ENCODE measurements around the gene SACS. TPM values are rescaled to one million over a fixed set of nuclear protein-coding genes. Genes with fewer than 3 reads are reported as not detected.

Gene SACS
- total and polyA plus RNA-seq, 2 donors (not counting 1 experiment from before 2014, with no cell fraction given), result 6.8 to 21.4 TPM

DNA sequence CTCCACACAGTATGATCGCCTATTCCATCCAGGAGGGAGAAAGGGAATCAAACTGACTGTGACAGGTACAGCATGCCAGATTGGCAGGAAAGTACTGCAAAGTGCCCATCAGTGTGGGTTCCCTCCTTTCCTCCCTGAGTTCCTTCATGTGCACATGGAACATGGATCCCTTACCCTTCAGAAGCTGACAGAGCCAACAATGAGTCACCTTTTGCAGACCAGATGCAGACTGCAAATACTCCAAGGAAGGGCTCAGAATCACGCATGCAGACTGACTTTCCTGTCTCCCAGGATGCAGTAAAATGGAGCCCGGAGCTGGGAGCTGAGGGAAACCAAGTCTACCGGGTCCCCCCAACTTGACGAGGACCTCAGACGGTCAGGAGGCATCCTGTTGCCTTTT is 41.8 kb downstream of the SACS start:
- H3K4me1 ChIP-seq (ENCODE audit: control insufficient read depth in 2 of 2, insufficient read depth in 2 of 2, low read length in 2 of 2), result no peaks in the 10 kb centered on the region
- DNase-seq (no peak), ATAC-seq (ENCODE audit: low read depth) (no peak)
- no peak overlapping the region for H2AFZ ChIP-seq (ENCODE audit: insufficient read depth, low read depth, low read length, poor library complexity, severe bottlenecking)
- Mint-ChIP-seq H3K4me3 (no peak overlapping the region), H3K27me3 (peaks cover 19% of the 10 kb centered on the region), H3K27ac (no peak overlapping the region), H3K9me3 (ENCODE audit: insufficient read depth) (peaks cover 2% of the 10 kb centered on the region), H3K4me1 (no peaks in the 10 kb centered on the region)
- no peak overlapping the region for H3K9ac ChIP-seq (ENCODE audit: low read length)
- 89% methylated on average over 6 of the region's 6 CpGs for WGBS (ENCODE audit: insufficient coverage)
- H3K79me2 ChIP-seq (ENCODE audit: control insufficient read depth, insufficient read depth, low read length), result no peaks in the 10 kb centered on the region
- peaks cover 0 to 14% (median 3%) of the 10 kb centered on the region in 4 experiments for H3K27me3 ChIP-seq (replicated peaks in 1 of 4; ENCODE audit: control extremely low read depth in 1 of 4, control insufficient read depth in 3 of 4, insufficient read depth in 4 of 4, low read length in 3 of 4)
- no peaks in the 10 kb centered on the region for H3K36me3 ChIP-seq (replicated peaks in 1 of 2; ENCODE audit: control extremely low read depth in 1 of 2, control insufficient read depth in 1 of 2, extremely low read depth in 1 of 2, insufficient read depth in 2 of 2, low read length in 1 of 2)
- H3K4me3 ChIP-seq (ENCODE audit: control extremely low read depth in 1 of 5, extremely low read depth in 1 of 5, insufficient read depth in 1 of 5, low read depth in 2 of 5, low read length in 4 of 5), result no peak overlapping the region
- POLR2A ChIA-PET, result no interaction called here
- H4K20me1 ChIP-seq (ENCODE audit: control insufficient read depth, insufficient read depth, low read length, poor library complexity, severe bottlenecking), result no peaks in the 10 kb centered on the region
- intact Hi-C loops (cut with micrococcal nuclease), result no loop called here
- no peak for TF ChIP-seq EZH2 (IDR thresholded peaks at IDR 0.05; ENCODE audit: borderline replicate concordance, insufficient read depth, low read depth, low read length, poor library complexity, severe bottlenecking)
- TF ChIP-seq, protein P1, sequence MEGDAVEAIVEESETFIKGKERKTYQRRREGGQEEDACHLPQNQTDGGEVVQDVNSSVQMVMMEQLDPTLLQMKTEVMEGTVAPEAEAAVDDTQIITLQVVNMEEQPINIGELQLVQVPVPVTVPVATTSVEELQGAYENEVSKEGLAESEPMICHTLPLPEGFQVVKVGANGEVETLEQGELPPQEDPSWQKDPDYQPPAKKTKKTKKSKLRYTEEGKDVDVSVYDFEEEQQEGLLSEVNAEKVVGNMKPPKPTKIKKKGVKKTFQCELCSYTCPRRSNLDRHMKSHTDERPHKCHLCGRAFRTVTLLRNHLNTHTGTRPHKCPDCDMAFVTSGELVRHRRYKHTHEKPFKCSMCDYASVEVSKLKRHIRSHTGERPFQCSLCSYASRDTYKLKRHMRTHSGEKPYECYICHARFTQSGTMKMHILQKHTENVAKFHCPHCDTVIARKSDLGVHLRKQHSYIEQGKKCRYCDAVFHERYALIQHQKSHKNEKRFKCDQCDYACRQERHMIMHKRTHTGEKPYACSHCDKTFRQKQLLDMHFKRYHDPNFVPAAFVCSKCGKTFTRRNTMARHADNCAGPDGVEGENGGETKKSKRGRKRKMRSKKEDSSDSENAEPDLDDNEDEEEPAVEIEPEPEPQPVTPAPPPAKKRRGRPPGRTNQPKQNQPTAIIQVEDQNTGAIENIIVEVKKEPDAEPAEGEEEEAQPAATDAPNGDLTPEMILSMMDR (IDR thresholded peaks at IDR 0.05), result no peak
- no peak overlapping the region for H3K4me2 ChIP-seq (replicated peaks; ENCODE audit: low read depth, low read length, poor library complexity, severe bottlenecking)
- CTCF ChIA-PET, result no interaction called here
- H3K27ac ChIP-seq (ENCODE audit: low read length in 2 of 2), result no peak overlapping the region
- H3K9me3 ChIP-seq (ENCODE audit: control extremely low read depth in 1 of 3, control insufficient read depth in 2 of 3, insufficient read depth in 1 of 3, low read length in 2 of 3), result peaks cover 0 to 3% (median 0%) of the 10 kb centered on the region in 3 donors

DNA sequence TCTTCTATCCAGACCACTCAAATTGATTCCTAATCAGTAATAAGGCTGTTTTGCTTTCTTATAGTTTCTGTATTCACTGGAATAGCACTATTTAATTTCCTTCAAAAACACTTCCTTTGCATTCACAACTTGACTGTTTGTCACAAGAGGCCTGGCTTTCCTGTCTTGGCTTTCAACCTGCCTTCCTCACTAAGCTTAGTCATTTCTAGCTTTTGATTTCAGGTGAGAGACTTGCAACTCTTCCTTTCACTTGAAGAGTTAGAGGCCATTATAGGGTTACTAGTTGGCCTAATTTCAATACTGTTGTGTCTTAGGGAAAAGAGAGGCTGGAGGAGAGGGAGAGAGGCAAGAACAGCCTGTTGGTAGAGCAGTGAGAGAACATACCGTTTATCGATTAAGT is 47.0 kb downstream of the SACS start:
- Mint-ChIP-seq H3K27ac (no peak overlapping the region), H3K4me3 (no peak overlapping the region), H3K4me1 (peaks cover 19% of the 10 kb centered on the region), H3K9me3 (ENCODE audit: insufficient read depth) (no peaks in the 10 kb centered on the region), H3K27me3 (peaks cover 4% of the 10 kb centered on the region)
- H3K9me3 ChIP-seq (ENCODE audit: control extremely low read depth in 1 of 3, control insufficient read depth in 2 of 3, insufficient read depth in 1 of 3, low read length in 2 of 3), result no peaks in the 10 kb centered on the region
- H3K4me3 ChIP-seq (ENCODE audit: control extremely low read depth in 1 of 5, extremely low read depth in 1 of 5, insufficient read depth in 1 of 5, low read depth in 2 of 5, low read length in 4 of 5), result no peak overlapping the region
- no peaks in the 10 kb centered on the region for H4K20me1 ChIP-seq (ENCODE audit: control insufficient read depth, insufficient read depth, low read length, poor library complexity, severe bottlenecking)
- H2AFZ ChIP-seq (ENCODE audit: insufficient read depth, low read depth, low read length, poor library complexity, severe bottlenecking), result no peak overlapping the region
- peaks cover 0 to 4% (median 0%) of the 10 kb centered on the region in 4 experiments for H3K27me3 ChIP-seq (replicated peaks in 1 of 4; ENCODE audit: control extremely low read depth in 1 of 4, control insufficient read depth in 3 of 4, insufficient read depth in 4 of 4, low read length in 3 of 4)
- intact Hi-C loops (cut with micrococcal nuclease), result no loop called here
- no peak overlapping the region for H3K9ac ChIP-seq (ENCODE audit: low read length)
- no peak for ATAC-seq (ENCODE audit: low read depth)
- peaks cover 18 to 19% of the 10 kb centered on the region in 2 donors for H3K4me1 ChIP-seq (ENCODE audit: control insufficient read depth in 2 of 2, insufficient read depth in 2 of 2, low read length in 2 of 2)
- ChIA-PET CTCF (no interaction called here), POLR2A (interaction anchor here (1.1 kb wide), 1 partner anchor 11 kb away, joined by 3 read pairs; no protein-coding TSS in a partner anchor)
- H3K79me2 ChIP-seq (ENCODE audit: control insufficient read depth, insufficient read depth, low read length), result no peaks in the 10 kb centered on the region
- H3K36me3 ChIP-seq (replicated peaks in 1 of 2; ENCODE audit: control extremely low read depth in 1 of 2, control insufficient read depth in 1 of 2, extremely low read depth in 1 of 2, insufficient read depth in 2 of 2, low read length in 1 of 2), result no peaks in the 10 kb centered on the region
- H3K4me2 ChIP-seq (replicated peaks; ENCODE audit: low read depth, low read length, poor library complexity, severe bottlenecking), result no peak overlapping the region
- DNase-seq, result no peak
- WGBS (ENCODE audit: insufficient coverage), result no CpG with 5 or more reads among the region's 2 CpGs
- no peak overlapping the region for H3K27ac ChIP-seq (ENCODE audit: low read length in 2 of 2)
- no peak for TF ChIP-seq EZH2 (IDR thresholded peaks at IDR 0.05; ENCODE audit: borderline replicate concordance, insufficient read depth, low read depth, low read length, poor library complexity, severe bottlenecking)
- TF ChIP-seq, protein P1 (IDR thresholded peaks at IDR 0.05), result no peak
